AG10803 (cell line): ENCODE measurements around the gene GGT1.
"Not testable (repeated sequence)": the region's sequence is repeated elsewhere in the genome, so short reads cannot be mapped to it uniquely, and the experiment has no call there.

Source experiments
- DNase-seq: peaks from one replicate; pipeline ENCODE4 v3.0.0; 2010; ENCODE audit warnings: low read depth
- H3K4me3 ChIP-seq: 2 replicates; pipeline ENCODE4 v1.5.1; 2011; ENCODE audit warnings: mild to moderate bottlenecking, low read length, control low read depth
- CTCF ChIP-seq: conservative IDR thresholded peaks from 2 replicates; pipeline ENCODE4 v1.5.1; 2011; ENCODE audit warnings: mild to moderate bottlenecking, low read length, control low read depth, inconsistent platforms

Gene GGT1

GRCh38 chr22:24602847-24603769 lies at the start of gene GGT1:
GGT1 (plus strand) TSS chr22:24603193; CDS start chr22:24611082, 7,889 bp downstream.
- not testable (repeated sequence) for DNase-seq

GRCh38 chr22:24553597-24554312 lies 49.2 kb upstream of the GGT1 start:
- no peak for TF ChIP-seq CTCF
- DNase-seq: peak; percentile 16
- peak overlapping the region; percentile 92 for H3K4me3 ChIP-seq

More at GRCh38 chr22:24602847-24603769, at the start of gene GGT1:
- not testable (repeated sequence) for H3K4me3 ChIP-seq

GRCh38 chr22:24554313-24555164 lies 48.5 kb upstream of the GGT1 start, which contains the start of gene GUCD1:
GUCD1 (minus strand) TSS chr22:24555138; CDS start chr22:24554991, 147 bp downstream.
- DNase-seq: peak; percentile 37
- TF ChIP-seq CTCF: no peak
- H3K4me3 ChIP-seq: peak within 1 kb of the TSS; percentile 99

- DNase-seq: peak; percentile 98
- peak within 1 kb of the TSS; percentile 99 for H3K4me3 ChIP-seq
- TF ChIP-seq CTCF: no peak; the same call in 1 of the 2 replicates
Measured at GRCh38 chr22:24555165-24556039, 47.6 kb upstream of the GGT1 start, which contains the start of gene SNRPD3. SNRPD3 (plus strand) TSS chr22:24555999; CDS start chr22:24557675, 1,676 bp downstream.

GRCh38 chr22:24559471-24559870 lies 43.5 kb upstream of the GGT1 start:
- no peak for TF ChIP-seq CTCF
- no peak overlapping the region for H3K4me3 ChIP-seq
- no peak for DNase-seq

GRCh38 chr22:24563246-24563645 lies 39.7 kb upstream of the GGT1 start:
- no peak overlapping the region for H3K4me3 ChIP-seq
- no peak for TF ChIP-seq CTCF
- DNase-seq: no peak
